SK-N-SH (cell line): Measurements from ENCODE around the gene PPP4C. TPM values are rescaled to one million over a fixed set of nuclear protein-coding genes. Genes with fewer than 3 reads are reported as not detected.

Experiments used
- CTCF ChIA-PET: fragments of 300-600, 350-600 bp; formaldehyde crosslinking; extraction: SDS; loops from one replicate; lab custom pipeline; 2021; lab: Yijun Ruan, JAX
- POLR2A ChIA-PET: fragments of 350-600 bp; sonication (Branson Sonifier 250); formaldehyde crosslinking; extraction: SDS; loops from one replicate; lab custom pipeline; 2020; ENCODE audit warnings: antibody characterized with exemption, inconsistent platforms; lab: Yijun Ruan, JAX
- DNase-seq: peaks from one replicate; pipeline ENCODE4 v3.0.0; 2012
- H2AFZ ChIP-seq: fragments of 200-600 bp; sonication (generic); 2 replicates; pipeline ENCODE4 v1.8.1; 2016; ENCODE audit warnings: antibody characterized with exemption, mild to moderate bottlenecking, low read depth
- H3F3A ChIP-seq: fragments of 200-600 bp; sonication (generic); replicated peaks from 2 replicates; pipeline ENCODE3; 2016; ENCODE audit warnings: antibody characterized with exemption, mild to moderate bottlenecking; ENCODE audit not compliant: insufficient read depth
- H3K27ac ChIP-seq, 2 experiments: fragments of 200-500 bp in 1 of 2; fragments of 200-600 bp in 1 of 2; sonication (Bioruptor generic) in 1 of 2; sonication (generic), shearing (Covaris generic) in 1 of 2; 2 replicates each; pipeline versions ENCODE4 v1.5.1 to v1.6.1; 2014 to 2016; ENCODE audit warnings: low read depth in 2 of 2, inconsistent platforms in 1 of 2, low read length in 1 of 2, mild to moderate bottlenecking in 1 of 2, mixed read lengths in 1 of 2
- H3K27me3 ChIP-seq: fragments of 200-600 bp; sonication (generic), shearing (Covaris generic); 2 replicates; pipeline ENCODE4 v1.6.1; 2016; ENCODE audit warnings: mixed run types; ENCODE audit not compliant: insufficient read depth
- H3K36me3 ChIP-seq, 2 experiments: fragments of 200-500 bp in 1 of 2; fragments of 200-600 bp in 1 of 2; sonication (Bioruptor generic) in 1 of 2; sonication (generic) in 1 of 2; replicated peaks in 1 of 2; 2 replicates each; pipeline versions ENCODE3 to v1.5.1; 2014 to 2016; ENCODE audit warnings: low read length in 1 of 2, mild to moderate bottlenecking in 1 of 2; ENCODE audit not compliant: insufficient read depth in 2 of 2, control insufficient read depth in 1 of 2
- H3K4me1 ChIP-seq, 2 experiments: fragments of 200-500 bp in 1 of 2; fragments of 200-600 bp in 1 of 2; sonication (Bioruptor generic) in 1 of 2; sonication (generic), shearing (Covaris generic) in 1 of 2; 2 replicates each; pipeline versions ENCODE4 v1.5.1 to v1.6.1; 2014 to 2016; ENCODE audit warnings: low read depth in 1 of 2, low read length in 1 of 2, mixed run types in 1 of 2; ENCODE audit not compliant: insufficient read depth in 2 of 2, control insufficient read depth in 1 of 2
- H3K4me2 ChIP-seq: fragments of 200-600 bp; sonication (generic), shearing (Covaris generic); 2 replicates; pipeline ENCODE4 v1.6.1; 2017; ENCODE audit warnings: mixed run types
- H3K4me3 ChIP-seq, 2 experiments: fragments of 200-500 bp in 1 of 2; fragments of 200-600 bp in 1 of 2; sonication (Bioruptor generic) in 1 of 2; sonication (generic), shearing (Covaris generic) in 1 of 2; 2 replicates each; pipeline versions ENCODE4 v1.5.1 to v1.8.1; 2014 to 2016; ENCODE audit warnings: low read depth in 2 of 2, inconsistent platforms in 1 of 2, low read length in 1 of 2, mild to moderate bottlenecking in 1 of 2, mixed read lengths in 1 of 2, moderate library complexity in 1 of 2
- H3K79me2 ChIP-seq: fragments of 200-600 bp; sonication (generic); 2 replicates; pipeline ENCODE4 v1.8.1; 2017; ENCODE audit warnings: mild to moderate bottlenecking; ENCODE audit not compliant: insufficient read depth
- H3K9ac ChIP-seq: fragments of 200-600 bp; sonication (generic); 2 replicates; pipeline ENCODE4 v1.6.1; 2017; ENCODE audit warnings: mixed run types
- H3K9me2 ChIP-seq: fragments of 200-600 bp; sonication (generic); 2 replicates; pipeline ENCODE4 v1.6.1; 2017; ENCODE audit warnings: mixed run types
- H3K9me3 ChIP-seq: fragments of 200-600 bp; sonication (generic); 2 replicates; pipeline ENCODE4 v1.6.1; 2017; ENCODE audit warnings: mixed run types, mild to moderate bottlenecking, moderate library complexity
- H4K20me1 ChIP-seq: fragments of 200-600 bp; sonication (generic); 2 replicates; pipeline ENCODE4 v1.6.1; 2017; ENCODE audit warnings: mild to moderate bottlenecking, mixed run types; ENCODE audit not compliant: insufficient read depth
- CHD2 ChIP-seq: fragments of 150-350 bp; IDR thresholded peaks from 2 replicates; pipeline ENCODE4 v1.6.1; 2018; ENCODE audit warnings: low read length; ENCODE audit not compliant: partially characterized antibody
- ELF1 ChIP-seq: IDR thresholded peaks from 2 replicates; pipeline ENCODE4 v1.4.0; 2012
- EP300 ChIP-seq, 2 experiments: IDR thresholded peaks; 2 replicates each; pipeline versions ENCODE4 v1.4.0 to v1.6.1; 2012; ENCODE audit warnings: borderline replicate concordance in 1 of 2, low read depth in 1 of 2, low read length in 1 of 2
- EZH2phosphoT487 ChIP-seq: fragments of 200-600 bp; sonication (generic); IDR thresholded peaks from 2 replicates; pipeline ENCODE4 v1.6.1; 2017; ENCODE audit warnings: low read depth, mixed run types, mild to moderate bottlenecking, antibody characterized with exemption, moderate library complexity, borderline replicate concordance
- FOSL2 ChIP-seq: IDR thresholded peaks from 2 replicates; pipeline ENCODE4 v1.4.0; 2012; ENCODE audit warnings: low read depth, mild to moderate bottlenecking, moderate library complexity, borderline replicate concordance
- FOXJ3 ChIP-seq: sonication (generic); formaldehyde crosslinking; IDR thresholded peaks from 2 replicates; pipeline ENCODE4 v1.5.1; 2020; ENCODE audit warnings: mild to moderate bottlenecking, missing genetic modification reagents
- FOXM1 ChIP-seq: IDR thresholded peaks from 2 replicates; pipeline ENCODE4 v1.4.0; 2012; ENCODE audit warnings: low read depth, mild to moderate bottlenecking
- GABPA ChIP-seq: IDR thresholded peaks from 2 replicates; pipeline ENCODE4 v1.4.0; 2012; ENCODE audit warnings: low read depth, mild to moderate bottlenecking
- GATA2 ChIP-seq: sonication (generic); formaldehyde crosslinking; IDR thresholded peaks from 2 replicates; pipeline ENCODE4 v1.5.0; 2020; ENCODE audit warnings: mild to moderate bottlenecking, missing genetic modification reagents
- IRF3 ChIP-seq: fragments of 150-350 bp; IDR thresholded peaks from 2 replicates; pipeline ENCODE4 v1.6.1; 2016; ENCODE audit warnings: mild to moderate bottlenecking, low read depth, low read length
- JUND ChIP-seq: IDR thresholded peaks from 2 replicates; pipeline ENCODE4 v1.4.0; 2012
- MEF2A ChIP-seq: IDR thresholded peaks from 2 replicates; pipeline ENCODE4 v1.4.0; 2012; ENCODE audit warnings: low read depth, borderline replicate concordance
- MXI1 ChIP-seq: IDR thresholded peaks from 2 replicates; pipeline ENCODE4 v1.6.1; 2012; ENCODE audit warnings: mild to moderate bottlenecking, low read depth, low read length, improper control_type of control experiment
- NRF1 ChIP-seq: IDR thresholded peaks from 2 replicates; pipeline ENCODE4 v1.6.1; 2012; ENCODE audit warnings: low read depth, mild to moderate bottlenecking, low read length
- POLR2AphosphoS5 ChIP-seq: IDR thresholded peaks from 2 replicates; pipeline ENCODE4 v1.6.1; 2012; ENCODE audit warnings: low read depth, low read length
- RAD21 ChIP-seq: IDR thresholded peaks from 2 replicates; pipeline ENCODE4 v1.6.1; 2012; ENCODE audit warnings: mild to moderate bottlenecking, low read length
- RCOR1 ChIP-seq: fragments of 150-350 bp; IDR thresholded peaks from 2 replicates; pipeline ENCODE4 v1.6.1; 2017; ENCODE audit warnings: antibody characterized with exemption, low read length
- RFX5 ChIP-seq: IDR thresholded peaks from 2 replicates; pipeline ENCODE4 v1.6.1; 2012; ENCODE audit warnings: mild to moderate bottlenecking, improper control_type of control experiment, low read length
- SMC3 ChIP-seq: IDR thresholded peaks from 2 replicates; pipeline ENCODE4 v1.6.1; 2012; ENCODE audit warnings: low read depth, low read length, improper control_type of control experiment
- TEAD4 ChIP-seq: IDR thresholded peaks from 2 replicates; pipeline ENCODE4 v1.4.0; 2012; ENCODE audit warnings: mild to moderate bottlenecking, borderline replicate concordance; ENCODE audit not compliant: insufficient read depth
- WGBS: methylation state at CpG from one replicate; pipeline ENCODE4 v1.1.6; 2017; ENCODE audit warnings: low lambda C conversion rate; 5-methylcytosine and 5-hydroxymethylcytosine counted together
- polyA plus RNA-seq, 3 experiments: library from polyadenylated mRNA; depleted of rRNA; stranded (reverse); fragments of >200 nt; gene quantifications; 2 replicates each; pipeline ENCODE4 v1.2.3, GENCODE V29; 2012
- TF ChIP-seq, protein P1 (sequence below): IDR thresholded peaks from 2 replicates; pipeline ENCODE4 v1.4.0; 2012; ENCODE audit warnings: low read depth
- TF ChIP-seq, protein P2 (sequence below): IDR thresholded peaks from 2 replicates; pipeline ENCODE4; 2012
- TF ChIP-seq, protein P3 (sequence below): fragments of 200-600 bp; sonication (generic); IDR thresholded peaks from 2 replicates; pipeline ENCODE4 v1.6.1; 2017; ENCODE audit warnings: antibody characterized with exemption, mild to moderate bottlenecking, moderate library complexity

The PPP4C gene
- polyA plus RNA-seq, 1 of the 3 experiments (the other 2 are of a cell fraction), result 339 TPM

DNA sequence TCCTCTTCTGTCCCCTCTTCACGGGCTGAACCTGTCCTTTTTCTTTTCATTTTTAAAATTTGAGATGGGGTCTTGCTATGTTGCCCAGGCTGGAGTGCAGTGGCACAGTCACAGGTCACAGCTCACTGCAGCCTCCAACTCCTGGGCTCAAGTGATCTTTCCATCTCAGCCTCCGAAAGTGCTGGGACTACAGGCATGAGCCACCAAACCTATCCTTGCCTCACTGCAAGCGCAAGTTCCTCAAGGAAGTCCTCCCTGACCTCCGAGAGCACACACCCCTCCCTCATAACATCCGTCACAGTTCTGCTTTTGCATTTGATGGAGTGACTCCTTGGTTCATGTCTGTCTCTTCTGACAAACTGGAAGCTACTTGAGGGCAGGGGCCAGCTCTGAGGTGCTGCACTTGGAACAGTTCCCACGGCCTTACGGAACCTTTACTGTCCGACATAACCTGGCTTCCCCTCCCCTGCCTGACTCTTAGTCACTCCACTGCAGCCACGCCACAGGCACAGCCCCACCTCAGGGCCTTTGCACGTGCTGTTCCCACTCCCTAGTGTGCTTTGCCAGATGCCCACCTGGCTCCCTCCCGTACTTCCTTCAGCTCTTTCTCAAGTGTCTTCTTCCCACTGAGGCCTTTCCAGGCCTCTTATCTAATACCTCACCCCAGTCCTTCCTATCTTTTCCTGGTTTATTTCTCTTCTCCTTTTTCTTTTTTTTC, 11.5 kb downstream of the PPP4C start:
- H3K27me3 ChIP-seq, result no peaks in the 10 kb centered on the region

GRCh38 chr16:30088237-30088831, 12.5 kb downstream of the PPP4C start:
- H3K4me2 ChIP-seq, result no peak overlapping the region
- no peaks in the 10 kb centered on the region for H4K20me1 ChIP-seq
- H3K36me3 ChIP-seq, result peaks cover 8 to 18% of the 10 kb centered on the region in 2 experiments
- H3F3A ChIP-seq, result peaks cover 38% of the 10 kb centered on the region
- peaks cover 5 to 23% of the 10 kb centered on the region in 2 experiments; a peak in 2 of 4 replicates for H3K4me1 ChIP-seq
- WGBS, result 73% methylated on average over 4 of the region's 10 CpGs
- H3K4me3 ChIP-seq, result no peak overlapping the region
- no peak overlapping the region for H2AFZ ChIP-seq
- no peaks in the 10 kb centered on the region for H3K9me2 ChIP-seq
- H3K9ac ChIP-seq, result no peak overlapping the region
- no peaks in the 10 kb centered on the region for H3K9me3 ChIP-seq
- H3K79me2 ChIP-seq, result no peaks in the 10 kb centered on the region
- DNase-seq, result no peak
- ChIA-PET CTCF (interaction anchor here (0.8 kb wide), 1 partner anchor 46 kb away, joined by 3 read pairs; no protein-coding TSS in a partner anchor), POLR2A (interaction anchor here (6.9 kb wide), 1 partner anchor 23 kb away, joined by 57 read pairs; the partner anchor contains the start of gene ALDOA)
- no peaks in the 10 kb centered on the region for H3K27me3 ChIP-seq
- H3K27ac ChIP-seq, result no peak overlapping the region
- TF ChIP-seq SMC3, result no peak
- no peak for TF ChIP-seq GABPA
- TF ChIP-seq IRF3, result no peak
- no peak for TF ChIP-seq MXI1
- TF ChIP-seq NRF1, result no peak
- TF ChIP-seq FOXM1, result no peak
- TF ChIP-seq FOSL2, result no peak
- no peak for TF ChIP-seq FOXJ3 (CRISPR knock-in tag)
- TF ChIP-seq, protein P1, sequence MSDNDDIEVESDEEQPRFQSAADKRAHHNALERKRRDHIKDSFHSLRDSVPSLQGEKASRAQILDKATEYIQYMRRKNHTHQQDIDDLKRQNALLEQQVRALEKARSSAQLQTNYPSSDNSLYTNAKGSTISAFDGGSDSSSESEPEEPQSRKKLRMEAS, result no peak
- no peak for TF ChIP-seq RCOR1
- TF ChIP-seq ELF1, result no peak
- TF ChIP-seq, protein P2, sequence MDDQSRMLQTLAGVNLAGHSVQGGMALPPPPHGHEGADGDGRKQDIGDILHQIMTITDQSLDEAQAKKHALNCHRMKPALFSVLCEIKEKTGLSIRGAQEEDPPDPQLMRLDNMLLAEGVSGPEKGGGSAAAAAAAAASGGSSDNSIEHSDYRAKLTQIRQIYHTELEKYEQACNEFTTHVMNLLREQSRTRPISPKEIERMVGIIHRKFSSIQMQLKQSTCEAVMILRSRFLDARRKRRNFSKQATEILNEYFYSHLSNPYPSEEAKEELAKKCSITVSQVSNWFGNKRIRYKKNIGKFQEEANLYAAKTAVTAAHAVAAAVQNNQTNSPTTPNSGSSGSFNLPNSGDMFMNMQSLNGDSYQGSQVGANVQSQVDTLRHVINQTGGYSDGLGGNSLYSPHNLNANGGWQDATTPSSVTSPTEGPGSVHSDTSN, result no peak
- TF ChIP-seq CHD2, result no peak
- TF ChIP-seq EZH2phosphoT487, result no peak
- no peak for TF ChIP-seq RFX5

More for the DNA sequence above, 11.5 kb downstream of the PPP4C start:
- ChIA-PET POLR2A (interaction anchor here (0.6 kb wide), 1 partner anchor 14 kb away, joined by 4 read pairs; no protein-coding TSS in a partner anchor), CTCF (interaction anchor here (0.7 to 1.1 kb wide), 2 partner anchors 19 to 55 kb away, joined by 3 read pairs; no protein-coding TSS in a partner anchor)
- WGBS, result 94% methylated on average over 11 of the region's 11 CpGs
- Histone ChIP-seq H3K79me2 (peaks cover 5% of the 10 kb centered on the region; the same call in 1 of the 2 replicates), H3K27ac (no peak overlapping the region), H3K36me3 (peaks cover 16 to 28% of the 10 kb centered on the region in 2 experiments), H3K4me2 (no peak overlapping the region), H4K20me1 (no peaks in the 10 kb centered on the region), H3K9me3 (no peaks in the 10 kb centered on the region), H3K4me3 (no peak overlapping the region), H3F3A (peaks cover 31% of the 10 kb centered on the region)
- TF ChIP-seq, protein P1, result no peak
- no peak for TF ChIP-seq TEAD4
- TF ChIP-seq MEF2A, result no peak
- no peak for TF ChIP-seq EZH2phosphoT487
- no peak for TF ChIP-seq RAD21
- TF ChIP-seq EP300 (IDR thresholded peaks at IDR 0.05; ENCODE audit: borderline replicate concordance in 1 of 2, low read depth in 1 of 2, low read length in 1 of 2), result no peak
- TF ChIP-seq RFX5, result no peak
- TF ChIP-seq NRF1, result no peak
- TF ChIP-seq POLR2AphosphoS5, result no peak
- TF ChIP-seq, protein P3, sequence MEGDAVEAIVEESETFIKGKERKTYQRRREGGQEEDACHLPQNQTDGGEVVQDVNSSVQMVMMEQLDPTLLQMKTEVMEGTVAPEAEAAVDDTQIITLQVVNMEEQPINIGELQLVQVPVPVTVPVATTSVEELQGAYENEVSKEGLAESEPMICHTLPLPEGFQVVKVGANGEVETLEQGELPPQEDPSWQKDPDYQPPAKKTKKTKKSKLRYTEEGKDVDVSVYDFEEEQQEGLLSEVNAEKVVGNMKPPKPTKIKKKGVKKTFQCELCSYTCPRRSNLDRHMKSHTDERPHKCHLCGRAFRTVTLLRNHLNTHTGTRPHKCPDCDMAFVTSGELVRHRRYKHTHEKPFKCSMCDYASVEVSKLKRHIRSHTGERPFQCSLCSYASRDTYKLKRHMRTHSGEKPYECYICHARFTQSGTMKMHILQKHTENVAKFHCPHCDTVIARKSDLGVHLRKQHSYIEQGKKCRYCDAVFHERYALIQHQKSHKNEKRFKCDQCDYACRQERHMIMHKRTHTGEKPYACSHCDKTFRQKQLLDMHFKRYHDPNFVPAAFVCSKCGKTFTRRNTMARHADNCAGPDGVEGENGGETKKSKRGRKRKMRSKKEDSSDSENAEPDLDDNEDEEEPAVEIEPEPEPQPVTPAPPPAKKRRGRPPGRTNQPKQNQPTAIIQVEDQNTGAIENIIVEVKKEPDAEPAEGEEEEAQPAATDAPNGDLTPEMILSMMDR, result no peak
- TF ChIP-seq GATA2 (CRISPR knock-in tag), result no peak
- no peak for TF ChIP-seq JUND
- TF ChIP-seq, all 33 proteins: peak for 0
- Histone ChIP-seq H2AFZ (no peak overlapping the region), H3K9ac (no peak overlapping the region), H3K4me1 (peaks cover 5 to 15% of the 10 kb centered on the region in 2 experiments; a peak in 2 of 4 replicates), H3K9me2 (no peaks in the 10 kb centered on the region)
- no peak for DNase-seq
